Stimulated activated CD4-positive, alpha-beta T cell treated with anti-CD3 and anti-CD28 coated beads, Interleukin-4, amount 100 ng/mL, for 1 hour (primary cell): ENCODE data around the gene ACSM6.
"Not testable (repeated sequence)": the region's sequence is repeated elsewhere in the genome, so short reads cannot be mapped to it uniquely, and the experiment has no call there.

Experiments used
- DNase-seq: peaks from one replicate; pipeline ENCODE4 v3.0.0-alpha.2; 2020

Gene ACSM6

DNA sequence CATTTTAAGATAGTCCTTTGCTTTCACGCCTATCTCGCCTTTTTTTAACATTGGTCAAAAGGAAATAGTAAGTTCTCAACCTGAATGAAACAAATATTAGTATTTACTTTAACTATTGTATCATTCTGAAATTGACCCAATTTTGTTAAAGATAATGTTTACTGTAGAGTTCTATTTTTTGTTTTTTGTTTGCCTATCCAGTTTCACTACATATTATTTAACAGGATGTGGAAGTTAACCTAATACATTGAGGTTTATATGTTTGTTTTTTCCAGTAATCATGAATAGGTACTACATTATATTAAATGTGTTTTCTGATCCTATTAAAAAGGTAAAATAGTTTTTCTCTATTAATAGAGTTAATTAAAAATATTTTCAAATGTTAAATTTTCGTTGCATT lies 26.5 kb downstream of the ACSM6 start:
- no peak for DNase-seq

GRCh38 chr10:95221124-95221523 lies 27.1 kb downstream of the ACSM6 start:
- no peak for DNase-seq

DNA sequence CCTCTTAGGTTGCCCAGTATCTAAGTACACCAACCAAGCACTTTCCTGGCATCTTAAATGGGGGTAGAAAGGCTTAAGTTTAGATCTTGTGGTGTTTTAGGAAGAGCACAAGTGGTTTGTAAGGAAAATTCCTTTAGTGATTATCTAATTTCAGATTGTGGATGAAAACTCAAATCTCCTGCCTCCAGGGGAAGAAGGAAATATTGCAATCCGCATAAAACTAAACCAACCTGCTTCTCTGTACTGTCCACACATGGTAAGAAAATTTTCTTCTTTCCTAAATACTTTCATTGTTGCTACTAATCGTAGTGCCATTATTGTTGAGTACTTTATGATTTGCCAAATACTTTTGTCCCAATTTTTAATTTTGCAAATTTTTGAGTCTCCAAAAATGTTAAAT lies 31.1 kb downstream of the ACSM6 start:
- no peak for DNase-seq

GRCh38 chr10:95228934-95229723 lies 35.1 kb downstream of the ACSM6 start:
- DNase-seq = not testable (repeated sequence)

GRCh38 chr10:95229724-95230627 lies 35.9 kb downstream of the ACSM6 start:
- DNase-seq = no peak

- DNase-seq = peak; percentile 59
These were observed 36.9 kb downstream of the ACSM6 start for GRCh38 chr10:95230677-95231586.

DNA sequence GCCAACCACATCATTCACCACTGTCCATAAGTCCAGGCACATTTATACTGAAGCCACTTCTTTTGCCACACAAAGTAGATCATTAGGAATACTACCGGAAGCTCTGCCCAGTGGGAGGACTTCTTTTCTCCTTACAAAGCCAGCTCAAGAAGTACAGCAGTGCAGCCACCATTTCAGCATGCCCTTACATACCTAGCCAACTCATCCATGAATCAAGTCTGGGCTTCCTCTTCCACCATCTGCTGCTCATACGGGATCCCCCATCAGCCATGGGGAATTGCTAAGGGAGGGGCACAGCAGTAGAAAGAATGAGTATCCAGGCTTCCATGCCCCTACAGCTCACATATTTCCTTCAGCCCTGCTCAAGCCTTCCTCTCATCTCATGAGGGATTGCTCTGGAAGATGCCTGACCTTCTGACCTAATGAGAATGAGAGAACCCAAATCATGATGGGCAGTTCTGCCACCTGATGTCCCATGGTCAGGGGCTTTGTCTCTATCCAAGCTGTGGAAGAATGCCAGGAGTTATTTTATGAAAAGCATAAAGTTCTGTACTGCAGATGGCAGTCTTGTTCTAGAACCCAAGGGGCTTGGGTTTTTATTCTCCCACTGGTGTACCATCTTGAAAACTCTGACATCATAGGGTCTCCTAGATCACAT lies 39.5 kb downstream of the ACSM6 start:
- no peak for DNase-seq

- no peak for DNase-seq
These were observed 40.9 kb downstream of the ACSM6 start for GRCh38 chr10:95234951-95235350.

DNA sequence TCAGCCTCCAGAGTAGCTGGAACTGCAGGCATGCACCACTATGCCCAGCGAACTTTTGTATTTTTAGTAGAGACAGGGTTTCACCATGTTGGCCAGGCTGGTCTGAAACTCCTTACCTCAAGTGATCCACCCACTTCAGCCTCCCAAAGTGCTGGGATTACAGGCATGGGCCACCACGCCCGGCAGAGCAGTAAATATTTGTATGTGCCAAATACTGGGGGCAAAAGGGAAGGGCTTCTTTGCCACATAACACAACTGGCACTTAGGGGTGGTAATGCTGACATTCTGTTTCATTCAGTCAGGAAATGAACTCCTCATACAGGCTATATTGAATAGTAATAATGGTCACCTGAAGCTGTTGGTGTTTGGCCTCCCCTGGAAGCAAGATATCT lies 41.6 kb downstream of the ACSM6 start:
- no peak for DNase-seq

DNA sequence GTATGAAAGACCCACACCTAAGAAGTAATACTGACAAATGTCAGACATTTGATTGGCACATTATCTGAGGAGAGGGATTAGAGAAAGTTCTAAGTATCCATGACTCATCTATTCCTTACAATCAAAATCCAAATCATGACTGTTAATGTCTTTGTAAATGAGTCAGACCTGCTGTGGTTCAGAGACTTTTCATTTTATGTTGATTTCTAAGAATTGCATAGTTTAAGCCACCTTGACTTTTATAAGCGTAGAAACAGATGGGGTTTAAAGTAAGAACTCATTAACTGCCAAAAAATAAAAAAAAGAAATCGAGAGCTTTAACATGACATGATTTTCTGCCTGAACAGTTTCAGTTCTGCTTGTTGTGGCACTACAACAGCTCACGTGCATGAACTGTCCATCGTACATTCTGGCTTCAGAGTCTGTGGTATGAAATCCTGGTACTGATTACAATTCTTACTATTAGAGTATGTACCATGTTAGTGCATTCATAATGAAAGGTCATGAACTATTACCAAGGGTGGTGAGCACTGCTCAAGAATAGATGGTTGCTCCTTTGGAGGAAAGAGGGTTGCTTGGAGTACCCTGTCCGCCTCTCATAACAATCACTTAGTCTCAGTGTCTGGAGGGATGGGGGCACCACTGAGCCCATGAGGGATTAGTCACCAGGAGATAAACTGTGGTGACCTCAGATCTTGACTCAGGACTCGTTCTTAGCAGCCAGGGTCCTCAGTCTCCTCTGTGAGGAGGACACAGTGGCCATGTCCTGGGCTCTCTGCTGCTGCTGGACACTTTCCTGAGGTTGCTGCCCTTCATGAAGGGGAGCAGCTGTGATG lies 42.2 kb downstream of the ACSM6 start:
- DNase-seq = no peak

- DNase-seq = no peak
These were observed 43.5 kb downstream of the ACSM6 start for GRCh38 chr10:95237376-95238170.

DNA sequence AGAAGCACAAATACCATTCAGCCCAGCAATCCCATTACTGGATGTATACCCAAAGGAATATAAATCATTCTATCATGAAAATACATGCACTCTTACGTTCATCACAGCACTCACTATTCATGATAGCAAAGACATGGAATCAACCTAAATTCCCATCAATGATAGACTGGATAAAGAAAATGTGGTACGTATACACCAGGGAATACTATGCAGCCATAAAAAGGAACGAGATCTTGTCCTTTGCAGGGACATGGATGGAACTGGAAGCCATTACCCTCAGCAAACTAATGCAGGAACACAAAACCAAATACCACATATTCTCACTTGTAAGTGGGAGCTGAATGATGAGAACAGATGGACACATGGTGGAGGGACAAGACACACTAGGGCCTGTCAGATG lies 46.1 kb downstream of the ACSM6 start:
- DNase-seq = not testable (repeated sequence)

GRCh38 chr10:95240811-95241210 lies 46.8 kb downstream of the ACSM6 start:
- no peak for DNase-seq

DNA sequence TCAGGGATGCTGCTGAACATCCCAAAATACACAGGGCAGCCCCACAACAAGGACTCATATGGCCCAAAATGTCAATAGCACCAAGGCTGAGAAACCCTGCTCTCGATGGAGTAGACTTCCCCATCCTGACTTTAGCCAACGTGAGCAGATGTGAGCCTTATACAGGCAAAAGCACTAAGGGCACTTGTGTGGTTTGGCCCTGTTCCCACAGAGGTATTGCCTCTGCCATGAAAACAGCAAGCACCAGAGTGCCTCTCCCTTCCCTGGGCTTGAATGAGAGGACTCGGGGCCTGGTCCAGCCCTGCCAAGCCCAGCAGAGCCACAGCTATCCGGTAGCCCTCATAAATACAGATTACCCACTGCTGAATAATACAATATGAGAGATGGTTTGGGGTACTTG lies 47.5 kb downstream of the ACSM6 start:
- DNase-seq = no peak

GRCh38 chr10:95242581-95243317 lies 48.7 kb downstream of the ACSM6 start:
- no peak for DNase-seq

GRCh38 chr10:95243318-95243617 lies 49.2 kb downstream of the ACSM6 start:
- no peak for DNase-seq

DNA sequence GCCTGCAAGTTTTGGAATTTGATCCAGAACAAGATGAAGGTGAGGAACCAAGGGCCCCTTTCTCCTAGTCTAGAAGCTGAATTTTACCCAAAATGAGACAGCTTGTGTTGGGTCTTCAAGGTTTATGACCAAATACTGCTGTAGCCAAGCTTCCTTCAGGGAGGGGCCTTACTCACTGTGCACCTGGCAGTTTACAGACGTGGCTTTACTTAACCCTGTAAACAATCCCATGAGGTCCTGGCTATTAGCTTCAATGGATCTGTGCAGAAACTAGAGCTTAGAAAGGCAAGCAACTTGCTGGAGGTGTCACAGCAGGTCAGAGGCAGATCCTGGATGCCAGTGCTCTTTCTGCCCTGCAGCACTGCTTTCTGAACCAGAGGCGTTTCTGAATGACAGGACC lies 50.1 kb downstream of the ACSM6 start:
- no peak for DNase-seq

GRCh38 chr10:95245425-95246055 lies 51.5 kb downstream of the ACSM6 start:
- no peak for DNase-seq

GRCh38 chr10:95246582-95247051 lies 52.6 kb downstream of the ACSM6 start:
- peak; percentile 53 for DNase-seq
